ENCODE results near the gene SLC15A1. TPM values are rescaled to one million over a fixed set of nuclear protein-coding genes. Genes with fewer than 3 reads are reported as not detected.

Gene SLC15A1
- total RNA-seq, 2 donors from 2014 or later, result 2.4 to 38.5 TPM

GRCh38 chr13:98690348-98691022, 62.0 kb downstream of the SLC15A1 start:
- intact Hi-C loops (cut with DNase I), result no loop called here
- no peak for DNase-seq
- no peak overlapping the region for H3K4me3 ChIP-seq
- no peak overlapping the region for H3K27ac ChIP-seq
- H3K36me3 ChIP-seq, result no peaks in the 10 kb centered on the region
- H3K9ac ChIP-seq (ENCODE audit: low read depth in 2 of 2, low read length in 2 of 2), result no peak overlapping the region
- H3K9me3 ChIP-seq, result no peaks in the 10 kb centered on the region
- no peaks in the 10 kb centered on the region for H3K27me3 ChIP-seq
- TF ChIP-seq CTCF (IDR thresholded peaks at IDR 0.05), result no peak
- H3K4me1 ChIP-seq, result no peaks in the 10 kb centered on the region

DNA sequence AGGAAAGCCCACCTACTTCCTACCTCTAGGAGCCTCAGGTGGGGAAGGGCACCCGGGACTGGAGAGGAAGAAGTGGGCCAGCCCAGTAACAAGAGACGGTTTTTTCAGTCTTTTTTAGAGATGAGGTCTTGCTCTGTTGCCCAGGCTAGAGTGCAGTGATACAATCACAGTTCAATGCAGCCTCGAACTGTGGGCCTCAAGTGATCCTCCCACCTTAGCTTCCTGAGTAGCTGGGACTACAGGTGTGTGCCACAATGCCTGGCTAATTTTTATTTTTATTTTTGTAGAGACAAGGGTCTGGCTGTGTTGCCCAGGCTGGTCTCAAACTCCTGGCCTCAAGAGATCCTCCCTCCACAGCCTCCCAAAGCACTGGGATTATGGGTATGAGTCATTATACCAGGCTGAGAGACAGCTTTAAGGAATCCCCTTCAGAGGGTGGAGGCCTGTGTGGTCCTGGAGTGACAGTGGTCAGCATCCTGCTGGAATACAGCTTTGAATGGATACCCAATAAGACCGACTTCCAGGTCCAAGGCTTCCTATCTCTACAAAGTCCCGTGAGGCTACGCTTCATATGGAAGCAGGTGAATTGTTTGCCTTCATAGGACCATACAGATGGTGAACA, 63.0 kb downstream of the SLC15A1 start:
- Histone ChIP-seq H3K4me3 (no peak overlapping the region), H3K27me3 (no peaks in the 10 kb centered on the region), H3K27ac (no peak overlapping the region), H3K9ac (ENCODE audit: low read depth in 2 of 2, low read length in 2 of 2) (no peak overlapping the region), H3K9me3 (no peaks in the 10 kb centered on the region), H3K4me1 (no peaks in the 10 kb centered on the region), H3K36me3 (no peaks in the 10 kb centered on the region)
- intact Hi-C loops (cut with DNase I), result no loop called here
- no peak for DNase-seq
- TF ChIP-seq CTCF (IDR thresholded peaks at IDR 0.05), result no peak

DNA sequence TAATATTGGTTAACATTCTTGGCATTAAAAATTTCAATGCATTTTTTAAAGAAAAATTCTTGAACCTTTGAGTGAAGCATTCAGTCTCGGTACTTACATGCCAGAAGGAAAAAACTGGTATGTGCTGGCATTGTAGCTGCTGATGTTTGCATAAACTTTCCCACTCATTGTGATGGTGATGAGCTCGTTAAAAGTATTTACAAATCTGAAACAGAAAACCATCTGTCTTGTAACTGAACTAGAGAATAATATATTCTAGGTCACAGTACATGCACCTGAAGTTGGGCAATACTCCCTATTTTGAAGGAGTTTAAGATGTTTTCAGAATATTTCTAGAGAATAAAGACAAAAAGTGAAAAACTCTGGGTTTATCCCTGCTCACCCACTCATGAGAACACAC, 64.1 kb downstream of the SLC15A1 start:
- no peak for DNase-seq
- intact Hi-C loops (cut with DNase I), result no loop called here
- no peaks in the 10 kb centered on the region for H3K36me3 ChIP-seq
- no peaks in the 10 kb centered on the region for H3K27me3 ChIP-seq
- no peaks in the 10 kb centered on the region for H3K4me1 ChIP-seq
- TF ChIP-seq CTCF (IDR thresholded peaks at IDR 0.05), result no peak
- no peak overlapping the region for H3K27ac ChIP-seq
- no peak overlapping the region for H3K4me3 ChIP-seq
- H3K9ac ChIP-seq (ENCODE audit: low read depth in 2 of 2, low read length in 2 of 2), result no peak overlapping the region
- no peaks in the 10 kb centered on the region for H3K9me3 ChIP-seq

- H3K4me3 ChIP-seq, result no peak overlapping the region
- no peak overlapping the region for H3K9ac ChIP-seq (ENCODE audit: low read depth in 2 of 2, low read length in 2 of 2)
- no peaks in the 10 kb centered on the region for H3K27me3 ChIP-seq
- no peak for DNase-seq
- H3K27ac ChIP-seq, result no peak overlapping the region
- no peaks in the 10 kb centered on the region for H3K4me1 ChIP-seq
- no peaks in the 10 kb centered on the region for H3K9me3 ChIP-seq
- intact Hi-C loops (cut with DNase I), result no loop called here
- no peak for TF ChIP-seq CTCF (IDR thresholded peaks at IDR 0.05)
- H3K36me3 ChIP-seq, result no peaks in the 10 kb centered on the region
These were observed 65.2 kb downstream of the SLC15A1 start for GRCh38 chr13:98687319-98687718.

- intact Hi-C loops (cut with DNase I), result no loop called here
These were observed 66.2 kb downstream of the SLC15A1 start for GRCh38 chr13:98686270-98686669.

More at GRCh38 chr13:98686270-98686669, 66.2 kb downstream of the SLC15A1 start:
- H3K27ac ChIP-seq, result no peak overlapping the region
- no peaks in the 10 kb centered on the region for H3K27me3 ChIP-seq
- no peaks in the 10 kb centered on the region for H3K36me3 ChIP-seq
- no peak for DNase-seq
- no peak overlapping the region for H3K4me3 ChIP-seq
- H3K9me3 ChIP-seq, result no peaks in the 10 kb centered on the region
- no peak overlapping the region for H3K9ac ChIP-seq (ENCODE audit: low read depth in 2 of 2, low read length in 2 of 2)
- no peak for TF ChIP-seq CTCF (IDR thresholded peaks at IDR 0.05)
- H3K4me1 ChIP-seq, result no peaks in the 10 kb centered on the region

Measured in colonic mucosa (tissue), 4 donors.